HG03521 (cell line): ENCODE measurements around the gene ANXA2R.
"Not testable (repeated sequence)": the region's sequence is repeated elsewhere in the genome, so short reads cannot be mapped to it uniquely, and the experiment has no call there.

Source experiments
- ATAC-seq: cut with Tn5 transposase; IDR thresholded peaks from one replicate; pipeline ENCODE4 v1.9.1; 2021; ENCODE audit warnings: mild to moderate bottlenecking, moderate library complexity; ENCODE audit not compliant: unreplicated experiment

The ANXA2R gene

DNA sequence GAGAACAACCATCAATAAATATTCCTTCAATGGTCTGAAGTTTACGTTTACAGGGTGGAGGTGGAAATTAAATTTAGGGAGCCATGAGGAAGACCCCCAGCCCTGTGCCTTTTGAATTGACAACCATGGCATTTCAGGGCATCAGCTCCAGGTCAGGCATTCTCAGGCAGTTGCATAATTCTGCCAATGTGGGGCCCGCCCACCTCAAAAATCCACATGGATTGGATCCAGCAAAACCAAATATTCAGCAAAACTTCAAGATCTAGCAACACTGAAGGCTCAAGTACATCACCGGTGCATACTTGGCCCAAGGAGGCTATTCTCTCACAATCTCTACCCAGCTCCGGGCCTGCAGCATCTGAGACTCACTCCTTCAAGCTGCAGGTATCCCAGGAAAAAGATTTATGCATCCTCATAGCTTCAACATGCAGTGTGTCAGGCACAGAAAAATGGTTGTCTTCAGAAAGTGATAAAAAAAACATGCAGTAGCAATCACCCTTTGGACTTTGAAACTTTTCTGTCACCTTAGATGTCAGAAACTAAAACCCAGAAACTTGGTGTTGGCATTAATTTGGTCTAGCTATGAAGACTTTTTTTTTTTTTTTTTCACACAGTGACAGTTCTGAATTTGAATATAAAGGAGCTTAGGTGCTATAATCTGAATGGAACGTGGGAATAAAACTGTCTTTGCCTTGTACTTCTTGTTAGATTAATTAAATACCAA is 21.4 kb upstream of the ANXA2R start:
- ATAC-seq: no peak

DNA sequence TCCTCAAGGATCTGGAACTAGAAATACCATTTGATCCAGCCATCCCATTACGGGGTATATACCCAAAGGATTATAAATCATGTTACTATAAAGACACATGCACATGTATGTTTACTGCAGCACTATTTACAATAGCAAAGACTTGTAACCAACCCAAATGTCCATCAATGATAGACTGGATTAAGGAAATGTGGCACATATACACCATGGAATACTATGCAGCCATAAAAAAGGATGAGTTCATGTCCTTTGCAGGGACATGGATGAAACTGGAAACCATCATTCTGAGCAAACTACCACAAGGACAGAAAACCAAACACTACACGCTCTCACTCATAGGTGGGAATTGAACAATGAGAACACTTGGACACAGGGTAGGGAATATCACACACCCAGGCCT is 19.9 kb upstream of the ANXA2R start:
- not testable (repeated sequence) for ATAC-seq

DNA sequence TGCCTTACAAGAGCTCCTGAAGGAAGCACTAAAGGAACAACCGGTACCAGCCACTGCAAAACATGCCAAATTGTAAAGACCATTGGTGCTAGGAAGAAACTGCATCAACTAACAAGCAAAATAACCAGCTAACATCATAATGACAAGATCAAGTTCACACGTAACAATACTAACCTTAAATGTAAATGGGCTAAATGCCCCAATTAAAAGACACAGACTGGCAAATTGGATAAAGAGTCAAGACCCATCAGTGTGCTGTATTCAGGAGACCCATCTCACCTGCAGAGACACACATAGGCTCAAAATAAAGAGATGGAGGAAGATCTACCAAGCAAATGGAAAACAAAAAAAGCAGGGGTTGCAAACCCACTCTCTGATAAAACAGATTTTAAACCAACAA is 15.0 kb upstream of the ANXA2R start:
- ATAC-seq: not testable (repeated sequence)

DNA sequence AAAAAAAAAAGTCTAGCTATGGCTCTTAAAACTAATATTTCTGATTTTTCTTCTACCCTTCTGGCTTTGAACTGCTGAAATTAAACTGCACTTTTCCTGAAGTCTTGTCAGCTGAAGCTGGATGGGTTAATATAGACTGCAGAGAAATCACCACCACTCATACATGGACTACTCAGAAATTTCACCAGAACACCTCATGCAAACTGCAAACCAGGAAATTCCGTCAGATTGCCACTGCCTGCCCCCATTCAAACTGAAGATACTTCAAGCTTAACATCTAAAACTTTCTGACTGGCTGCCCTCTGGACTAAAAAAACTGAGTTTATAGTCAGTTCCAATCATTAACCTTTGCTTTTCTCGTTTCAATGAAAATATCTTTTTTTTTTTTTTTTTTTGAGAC is 11.6 kb upstream of the ANXA2R start:
- no peak for ATAC-seq

DNA sequence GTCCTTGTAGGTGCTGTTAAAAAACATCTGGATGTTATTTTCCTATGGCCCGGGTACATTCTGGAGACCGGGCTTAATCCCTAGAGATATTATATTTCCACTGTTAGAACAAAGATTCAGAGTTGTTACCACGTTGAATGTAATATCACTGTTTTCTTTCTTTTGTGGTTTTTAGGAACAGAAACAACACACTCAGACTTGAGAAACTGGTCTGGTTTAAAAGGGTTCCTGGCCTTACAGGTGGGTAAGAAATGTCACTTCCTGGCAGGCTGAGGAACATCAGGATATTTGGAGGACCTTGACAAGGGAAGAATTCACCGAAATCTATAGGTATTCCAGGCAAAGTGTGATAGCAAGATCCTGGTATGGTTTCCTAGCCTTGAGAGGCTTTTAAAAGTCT is 10.3 kb upstream of the ANXA2R start:
- no peak for ATAC-seq

DNA sequence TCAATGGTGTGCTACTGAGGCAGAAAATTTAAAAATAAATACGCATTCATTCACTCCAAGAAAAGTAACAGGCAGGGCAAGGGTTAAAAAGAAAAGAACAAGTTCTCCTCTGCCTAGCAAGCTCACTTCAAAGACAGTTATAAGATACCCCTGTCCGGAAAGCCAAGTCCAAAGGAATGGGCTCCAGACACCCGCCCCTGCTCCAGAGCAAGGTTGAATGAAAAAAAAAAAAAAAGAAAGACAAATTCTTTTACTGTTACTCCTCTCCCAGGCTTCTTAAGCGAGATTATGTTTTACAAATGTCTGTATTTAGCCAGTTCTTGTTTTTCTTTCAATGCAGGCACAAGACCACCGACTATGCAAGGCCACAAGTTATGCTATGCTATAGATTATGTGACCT is 9.1 kb upstream of the ANXA2R start:
- ATAC-seq: no peak

DNA sequence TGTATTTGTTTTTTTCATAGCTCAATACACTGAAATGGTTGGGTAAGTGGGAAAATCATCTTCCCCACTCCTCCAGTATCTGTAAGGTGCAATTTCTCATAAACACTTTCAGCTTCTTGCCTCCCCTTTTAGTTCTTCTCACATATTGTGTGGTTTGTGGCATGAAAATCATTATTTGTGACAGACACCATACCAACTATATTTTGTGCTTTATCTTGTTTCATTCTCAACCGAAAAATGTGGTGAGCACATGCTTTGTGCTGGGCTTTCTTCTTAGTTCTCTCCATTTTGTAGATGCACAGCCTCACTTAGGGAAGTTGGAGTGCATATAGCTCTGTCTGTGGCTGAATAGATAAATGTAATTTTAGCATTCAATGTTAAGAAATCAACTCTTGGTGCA is 6.4 kb upstream of the ANXA2R start:
- ATAC-seq: no peak

DNA sequence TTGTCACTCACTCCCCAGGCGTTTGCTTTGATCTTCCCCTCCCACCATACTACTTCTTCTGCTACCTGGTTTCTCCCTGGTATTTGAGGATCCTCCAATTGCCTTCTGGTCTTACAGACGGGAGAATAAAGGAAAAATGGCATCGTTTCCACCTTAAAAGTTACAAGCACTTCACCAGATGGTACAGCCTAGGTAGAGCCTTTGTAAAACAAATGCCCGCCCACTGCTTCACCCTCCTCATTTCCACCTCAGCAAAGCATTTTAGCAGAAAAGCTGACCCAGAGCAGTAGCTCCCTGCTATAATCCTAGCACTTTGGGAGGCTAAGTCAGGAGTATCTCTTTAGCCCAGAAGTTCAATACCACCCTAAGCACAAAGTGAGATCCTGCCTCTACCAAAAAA is 5.1 kb upstream of the ANXA2R start:
- no peak for ATAC-seq

DNA sequence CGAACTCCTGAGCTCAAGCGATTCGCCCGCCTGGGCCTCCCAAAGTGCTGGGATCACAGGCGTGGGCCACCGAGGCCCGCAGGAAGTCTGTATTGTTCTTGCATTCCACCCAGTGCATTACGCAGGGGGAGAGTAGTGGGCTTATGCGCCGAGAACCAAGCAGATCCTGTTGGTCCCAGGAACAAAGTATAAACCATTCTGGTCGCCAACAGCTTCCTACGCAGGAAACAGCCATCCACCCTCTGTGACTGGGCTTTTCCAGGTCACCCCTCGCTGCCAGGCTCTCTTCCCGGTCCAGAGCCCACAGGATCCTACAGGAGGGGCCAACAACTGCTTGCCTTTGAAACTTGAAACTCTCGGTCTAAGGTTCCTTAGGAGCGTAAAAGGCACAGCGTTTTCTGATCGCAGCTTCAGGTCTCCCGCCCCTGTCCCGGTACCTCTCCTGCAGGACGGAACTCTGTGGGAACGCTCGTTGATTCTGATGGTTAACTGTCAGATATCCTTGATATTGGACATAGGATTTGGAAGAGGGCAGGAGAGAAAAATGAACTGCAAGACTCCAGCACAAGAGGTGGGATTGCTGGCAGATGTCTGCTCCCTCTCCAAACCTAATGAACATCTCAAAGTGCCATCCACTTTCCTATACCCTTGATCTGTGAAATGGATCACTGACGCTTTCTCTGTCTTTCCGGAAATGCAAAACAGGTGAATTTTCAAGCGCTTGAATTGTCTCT is 4.2 kb upstream of the ANXA2R start:
- no peak for ATAC-seq

DNA sequence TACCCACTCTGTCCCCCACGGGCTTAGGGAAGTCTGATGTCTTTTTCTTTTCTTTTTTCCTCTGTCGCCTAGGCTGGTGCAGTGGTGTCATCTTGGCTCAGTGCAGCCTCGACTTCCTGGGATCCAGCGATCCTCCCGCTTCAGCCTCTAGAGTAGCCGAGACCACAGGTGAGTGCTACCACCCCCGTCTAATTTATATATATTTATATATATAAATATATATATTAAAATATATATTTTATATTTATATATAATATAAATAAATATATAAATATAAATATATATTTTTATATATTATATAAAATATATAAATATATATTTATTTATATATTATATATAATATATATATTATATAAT is 3.3 kb upstream of the ANXA2R start:
- ATAC-seq: no peak

DNA sequence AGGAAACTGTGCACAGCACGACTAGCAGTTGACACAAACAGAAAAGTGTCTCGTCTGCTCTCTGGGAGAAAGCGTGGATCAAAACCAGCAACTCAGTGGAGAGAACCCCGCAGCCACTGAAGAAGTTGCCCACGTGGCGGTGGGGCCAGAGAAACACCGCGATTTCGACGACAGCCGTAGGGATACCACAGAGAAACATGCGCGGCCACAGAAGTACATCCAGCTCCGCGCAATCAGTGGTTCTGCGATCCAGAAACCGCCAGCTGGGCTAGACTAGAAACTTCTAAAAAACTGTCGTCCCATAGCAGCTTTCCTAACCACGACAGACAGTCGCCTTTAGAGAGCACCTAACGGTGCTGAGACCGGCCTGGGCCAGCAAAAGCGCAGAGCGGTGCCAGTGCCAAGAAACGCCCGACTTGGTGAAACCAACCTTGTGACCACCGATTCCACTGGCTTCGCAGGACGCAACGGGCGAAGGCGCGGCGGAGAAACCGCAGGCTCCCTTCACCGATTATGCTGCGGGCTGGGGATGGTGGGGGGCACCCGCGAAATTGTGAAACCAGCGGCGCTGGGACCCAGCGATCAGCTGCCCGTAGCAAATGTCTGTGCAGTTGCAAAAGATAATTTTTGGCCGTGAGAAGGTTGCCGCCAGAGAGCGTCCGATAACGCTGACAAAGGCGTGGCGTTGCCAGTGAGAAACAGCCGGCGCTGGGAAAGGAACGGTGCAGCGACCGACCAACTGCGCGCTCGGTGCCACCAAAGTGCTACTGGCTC is 2.7 kb upstream of the ANXA2R start:
- peak; percentile 16 for ATAC-seq

DNA sequence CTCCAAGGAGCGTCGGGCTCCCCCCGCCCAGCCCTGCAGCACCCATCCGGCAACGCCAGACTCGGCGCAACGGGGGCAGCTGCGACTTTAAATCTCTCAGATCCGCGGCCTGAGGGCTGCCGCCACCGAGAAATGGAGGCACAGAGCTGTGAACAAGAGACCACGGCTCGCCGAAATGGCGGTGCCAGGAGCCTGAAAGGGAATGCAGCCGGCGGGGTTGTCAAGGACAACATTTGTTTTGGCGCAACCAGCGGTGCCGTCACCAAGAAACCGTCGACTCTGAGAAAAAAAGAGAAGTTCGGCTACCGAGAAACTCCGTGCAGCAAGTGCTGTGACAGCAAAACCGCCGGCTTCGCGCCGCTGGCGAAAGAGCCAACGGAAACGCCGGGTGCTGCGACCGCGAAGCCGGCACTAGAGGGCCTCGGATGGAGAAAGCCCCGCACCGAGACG is 2.1 kb upstream of the ANXA2R start:
- ATAC-seq: peak; percentile 30

DNA sequence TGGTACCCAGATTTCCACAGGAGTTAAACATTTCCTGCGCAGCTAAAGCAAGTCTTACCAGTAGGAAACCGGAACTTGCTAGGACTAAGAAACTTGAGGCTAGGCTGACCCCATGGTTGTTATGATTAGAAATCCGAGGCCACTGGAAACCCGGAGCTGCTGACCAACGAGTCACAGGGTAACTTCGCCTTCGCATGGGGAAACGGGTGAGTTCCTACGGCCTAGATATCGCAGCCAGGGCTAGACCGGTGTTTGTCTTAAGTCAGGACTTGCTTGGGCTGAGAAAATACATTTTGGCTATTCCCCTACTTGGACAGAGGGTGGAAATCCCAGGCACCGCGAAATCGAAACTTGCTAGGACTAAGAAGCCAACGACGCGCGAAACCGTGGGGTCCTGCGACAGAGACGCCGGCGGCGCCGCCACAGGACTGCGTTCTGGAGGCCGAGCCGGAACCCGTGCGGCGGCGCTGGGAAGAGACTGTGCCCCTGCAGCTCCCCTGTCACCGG is 1.6 kb upstream of the ANXA2R start:
- peak; percentile 14 for ATAC-seq

DNA sequence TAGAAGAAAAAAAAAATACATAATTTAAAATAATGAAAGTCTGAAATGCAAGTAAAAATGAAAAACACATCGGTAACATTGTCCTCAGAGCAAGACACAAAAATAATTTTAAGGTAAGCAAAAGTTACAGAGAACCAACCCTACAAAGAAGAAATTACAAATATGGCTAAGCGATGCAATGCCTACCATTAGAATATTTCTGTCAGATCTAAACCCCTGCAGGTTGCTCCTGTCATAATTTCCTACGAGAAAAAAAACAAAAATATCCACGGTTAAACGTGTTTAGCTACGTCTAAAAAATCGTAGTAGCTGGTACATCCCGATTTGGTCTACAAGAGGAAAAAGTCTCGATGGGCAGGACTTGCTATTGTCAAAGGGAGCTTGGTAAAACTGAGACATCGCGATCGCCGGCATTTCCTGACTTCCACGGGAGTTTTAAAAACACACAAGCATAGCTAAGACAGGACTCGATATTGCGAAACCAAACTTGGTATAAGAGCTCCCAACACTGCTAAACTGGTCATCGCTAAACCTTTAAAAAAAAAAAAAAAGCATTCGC is 1.1 kb upstream of the ANXA2R start:
- no peak for ATAC-seq

DNA sequence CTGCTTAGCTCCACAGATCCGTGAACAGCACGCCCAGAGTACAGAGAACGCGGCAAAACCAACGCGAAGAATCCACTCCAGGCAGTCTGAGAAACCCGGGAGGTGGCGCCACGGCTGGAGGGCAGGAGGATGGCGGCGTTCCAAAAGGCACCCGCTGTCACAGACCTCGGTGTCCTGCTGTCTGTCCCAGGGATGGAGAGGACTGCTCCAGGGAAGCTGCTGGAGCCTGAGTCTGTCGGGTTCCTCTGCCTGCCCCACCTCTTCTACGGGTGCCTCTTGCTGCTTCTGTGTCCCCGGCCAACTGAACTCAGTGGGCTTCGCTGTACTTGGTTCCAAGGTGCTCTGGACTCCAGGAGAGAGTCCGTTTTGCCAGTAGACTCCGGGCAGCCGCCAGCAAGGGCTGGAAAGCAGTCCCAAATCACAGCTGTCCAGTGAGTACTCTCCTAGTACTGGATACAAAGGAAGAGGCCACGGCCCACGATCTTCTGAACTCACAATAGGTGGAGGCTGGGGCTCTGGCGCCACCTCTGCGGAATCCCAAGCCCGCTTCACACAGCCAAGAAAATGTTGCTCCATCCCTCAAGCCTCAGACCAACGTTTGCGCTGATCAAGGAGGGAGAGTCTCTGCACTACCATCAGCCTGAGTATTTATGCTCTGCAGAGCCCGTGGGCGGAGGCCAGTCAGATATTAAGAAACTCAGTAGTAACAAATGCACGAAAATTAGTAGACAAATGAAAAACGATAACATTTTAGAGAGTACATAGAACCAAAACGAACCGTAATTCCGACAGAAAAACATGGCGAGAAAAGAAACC is 440 bp downstream of the ANXA2R start:
- no peak for ATAC-seq

DNA sequence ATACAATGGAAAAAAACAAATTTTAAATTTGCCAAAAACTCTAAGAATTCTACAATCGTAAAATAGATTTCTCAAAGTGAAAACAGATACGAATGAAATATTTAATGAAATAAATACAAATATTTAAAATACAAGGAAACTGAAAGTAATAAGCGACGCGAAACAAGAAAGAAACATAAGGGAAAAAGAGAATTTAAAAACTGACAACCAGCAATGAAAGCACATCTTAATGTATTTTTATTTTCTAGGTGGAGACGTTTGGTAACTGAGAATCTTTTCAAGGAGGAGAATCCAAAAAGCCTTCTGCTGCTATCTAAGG is 1.0 kb downstream of the ANXA2R start:
- no peak for ATAC-seq

DNA sequence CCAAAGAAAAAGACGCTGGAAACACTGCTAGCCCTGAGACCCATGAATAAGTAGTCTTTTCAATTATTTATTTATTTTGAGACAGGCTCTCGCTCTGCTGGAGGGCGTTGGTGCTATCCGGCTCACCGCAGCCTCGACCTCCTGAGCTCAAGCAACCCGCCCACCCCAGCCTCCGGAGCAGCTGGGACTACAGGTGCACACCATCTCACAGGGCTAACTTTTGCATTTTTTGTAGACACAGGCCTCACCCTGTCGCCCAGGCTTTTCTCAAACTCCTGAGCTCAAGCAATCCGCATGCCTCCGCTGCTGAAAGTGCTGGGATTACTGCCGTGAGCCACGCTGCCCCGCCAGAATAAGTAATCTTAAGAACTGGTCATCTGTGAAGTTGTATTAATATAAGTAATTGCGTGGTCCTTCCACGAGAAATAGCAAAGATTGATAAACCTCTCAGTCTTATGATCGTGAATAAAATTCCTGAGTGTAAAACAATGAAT is 1.6 kb downstream of the ANXA2R start:
- no peak for ATAC-seq

DNA sequence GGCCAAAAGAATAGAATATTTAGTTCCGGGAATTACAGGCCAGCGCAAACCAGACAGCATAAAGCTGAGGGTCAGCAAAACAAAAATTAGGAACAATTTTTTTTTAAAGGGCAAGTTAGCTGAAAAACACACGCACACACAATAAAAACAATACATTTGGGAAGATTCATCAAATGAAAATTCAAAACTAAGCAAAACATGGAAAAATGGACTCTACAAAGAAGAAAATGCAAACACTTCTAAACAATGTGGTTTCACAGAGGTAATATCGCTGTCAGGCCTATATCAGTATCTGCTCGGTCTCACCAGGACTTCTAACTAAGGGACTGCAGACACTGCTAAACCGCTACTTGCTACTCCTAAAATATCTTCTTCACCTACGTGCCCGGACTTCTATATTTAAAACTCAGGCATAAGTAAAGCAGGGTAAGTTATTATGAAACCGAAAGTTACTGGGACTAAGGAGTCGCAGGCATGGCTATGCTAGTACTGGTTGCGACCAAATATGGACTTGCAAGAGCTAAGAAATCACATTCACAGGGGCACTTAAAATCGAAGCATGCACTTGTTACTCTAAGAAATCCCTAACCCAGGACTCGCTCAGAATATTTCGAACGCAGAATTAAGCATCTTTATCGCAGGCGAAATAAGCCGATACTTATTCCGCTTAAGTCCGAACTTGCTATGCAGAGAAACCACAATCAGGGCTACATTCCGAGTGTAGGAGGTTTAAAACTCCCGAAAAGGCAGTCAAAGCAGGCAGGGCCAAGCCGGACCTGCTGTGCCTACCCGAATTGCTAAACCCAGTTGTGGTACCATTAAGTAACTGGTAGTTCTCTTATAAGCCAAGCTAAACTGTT is 2.3 kb downstream of the ANXA2R start:
- ATAC-seq: no peak

DNA sequence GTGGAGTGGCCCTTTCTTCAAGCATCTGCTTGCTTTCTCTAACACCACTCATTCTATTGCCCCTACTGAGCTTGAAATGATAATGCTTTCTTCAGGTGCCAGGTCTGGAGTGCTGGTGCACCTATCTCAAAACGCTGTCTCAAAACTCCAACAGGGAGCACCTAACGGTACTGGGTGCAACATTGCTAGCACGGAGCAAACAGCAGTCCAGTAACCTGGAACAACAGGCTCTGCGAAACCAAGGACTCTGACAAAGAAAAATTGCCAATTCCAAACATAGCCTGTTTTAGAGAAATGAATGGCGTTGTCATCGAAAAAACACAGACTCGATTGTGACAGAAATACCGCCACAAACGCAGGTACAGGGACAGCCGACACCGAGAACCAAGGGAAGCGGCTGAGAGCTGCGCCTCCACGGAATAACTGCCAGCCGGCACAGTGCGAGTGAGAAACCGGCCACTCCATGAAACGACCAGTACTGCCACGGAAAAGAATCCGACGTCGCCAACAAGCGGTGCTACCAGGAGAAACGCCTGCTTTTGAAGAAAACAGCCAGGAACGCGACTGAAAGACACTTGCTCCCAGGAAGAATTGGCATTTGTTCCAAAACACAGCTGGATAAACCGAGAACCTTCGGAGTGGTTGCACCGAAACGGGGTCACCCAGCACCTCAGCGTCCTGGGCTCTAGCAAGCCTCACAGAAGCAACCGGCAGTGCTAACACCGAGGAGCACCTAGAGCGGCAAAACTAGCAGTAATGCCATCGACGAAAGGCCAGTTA is 3.1 kb downstream of the ANXA2R start:
- ATAC-seq: no peak
